ENCODE measurements around the gene FHL2. TPM values are rescaled to one million over a fixed set of nuclear protein-coding genes. Genes with fewer than 3 reads are reported as not detected.

Gene FHL2
- total RNA-seq, 2 donors from 2014 or later = 2.6 to 3.0 TPM

DNA sequence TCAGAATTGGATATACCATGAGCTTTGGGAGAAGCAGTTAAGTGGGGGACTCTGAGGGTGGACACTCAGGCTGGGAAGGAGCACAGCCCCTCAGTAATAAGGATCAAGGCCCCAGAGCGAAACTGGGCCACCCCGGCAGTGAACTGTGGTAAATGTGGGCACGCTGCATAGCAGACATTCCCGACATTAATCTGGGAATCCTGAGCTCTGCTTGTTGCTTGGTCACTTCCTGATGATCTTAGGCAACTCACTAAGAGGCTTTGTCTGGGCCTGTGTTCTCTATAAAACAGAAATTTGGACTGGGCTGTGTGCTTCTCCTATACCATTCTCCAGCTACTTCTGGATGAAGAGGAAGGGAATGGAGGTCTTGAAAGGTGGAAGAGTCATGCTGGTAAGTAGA is 74.1 kb downstream of the FHL2 start:
- H3K36me3 Mint-ChIP-seq = peaks cover 13 to 35% of the 10 kb centered on the region in 2 donors
- no peak for DNase-seq (ENCODE audit: low spot score in 2 of 2)
- peak overlapping the region; percentile 25 to 29 for H3K27ac Mint-ChIP-seq
- H3K9me3 Mint-ChIP-seq = no peaks in the 10 kb centered on the region
- no peak for ATAC-seq

- Mint-ChIP-seq H3K36me3 (peaks cover 11 to 31% of the 10 kb centered on the region in 2 donors), H3K9me3 (no peaks in the 10 kb centered on the region), H3K27ac (no peak overlapping the region)
These were observed 74.8 kb downstream of the FHL2 start for GRCh38 chr2:105324101-105324500.

DNA sequence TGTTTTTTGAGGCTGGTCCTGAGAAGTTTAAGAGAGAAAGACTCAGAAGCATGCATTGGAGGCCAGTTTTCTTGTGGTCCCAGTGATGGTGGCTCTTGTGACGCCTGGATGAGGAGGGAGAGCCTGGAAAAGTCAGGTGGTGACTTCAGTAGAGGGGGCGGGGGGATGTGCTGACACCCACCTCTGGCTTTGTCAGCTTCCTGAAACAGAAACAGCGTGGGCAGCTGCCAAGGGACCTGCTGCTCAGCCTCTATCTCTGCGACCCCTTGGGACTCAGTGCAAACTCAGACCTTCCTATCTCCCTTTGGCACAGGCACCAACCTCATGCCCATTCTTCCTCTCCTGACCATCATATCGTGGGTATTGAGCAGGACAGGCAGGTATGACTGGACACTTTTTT is 75.7 kb downstream of the FHL2 start:
- ATAC-seq = no peak
- peak overlapping the region; percentile 22 to 30 for H3K27ac Mint-ChIP-seq
- H3K36me3 Mint-ChIP-seq = peaks cover under 1 to 22% of the 10 kb centered on the region in 2 donors

More at GRCh38 chr2:105324101-105324500, 74.8 kb downstream of the FHL2 start:
- ATAC-seq = no peak
- DNase-seq (ENCODE audit: low spot score in 2 of 2) = no peak

DNA sequence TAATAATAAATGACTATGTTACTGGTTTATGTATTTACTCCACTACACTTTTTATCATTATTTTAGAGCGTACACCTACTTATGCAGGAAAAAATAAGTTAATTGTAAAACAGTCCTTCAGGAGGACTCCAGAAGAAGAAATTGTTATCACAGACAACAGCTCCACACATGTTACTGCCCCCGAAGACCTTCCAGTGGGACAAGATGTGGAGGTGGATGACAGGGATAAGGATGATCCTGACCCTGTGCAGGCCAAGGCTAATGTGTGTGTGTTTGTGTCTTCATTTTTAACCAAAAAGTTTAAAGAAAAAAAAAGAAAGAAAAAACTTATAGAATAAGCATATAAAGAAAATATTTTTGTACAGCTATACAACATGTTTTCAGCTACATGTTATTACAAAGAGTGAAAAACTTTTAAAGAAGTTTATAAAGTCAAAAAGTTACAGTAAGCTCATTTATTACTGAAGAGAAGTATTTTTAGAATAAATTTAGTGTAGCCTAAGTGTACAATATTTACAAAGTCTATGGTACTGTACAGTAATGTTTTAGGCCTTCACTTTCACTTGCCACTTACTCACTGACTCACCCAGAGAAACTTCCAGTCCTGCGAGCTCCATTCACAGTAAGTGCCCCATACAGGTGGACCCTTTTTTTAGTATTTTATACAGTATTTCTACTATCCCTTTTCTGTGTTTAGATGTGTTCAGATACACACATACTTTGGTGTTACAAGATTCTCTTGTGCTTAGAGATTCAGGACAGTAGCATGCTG is 76.8 kb downstream of the FHL2 start:
- Mint-ChIP-seq H3K9me3 (no peaks in the 10 kb centered on the region), H3K36me3 (peaks cover 0 to 22% of the 10 kb centered on the region in 2 donors), H3K27ac (peak overlapping the region in 1 of 2 donors; percentile 30)
- ATAC-seq (peak in 1 of 2 donors; percentile 34), DNase-seq (ENCODE audit: low spot score in 2 of 2) (no peak)

More for the DNA sequence above, 75.7 kb downstream of the FHL2 start:
- no peak for DNase-seq (ENCODE audit: low spot score in 2 of 2)
- no peaks in the 10 kb centered on the region for H3K9me3 Mint-ChIP-seq

DNA sequence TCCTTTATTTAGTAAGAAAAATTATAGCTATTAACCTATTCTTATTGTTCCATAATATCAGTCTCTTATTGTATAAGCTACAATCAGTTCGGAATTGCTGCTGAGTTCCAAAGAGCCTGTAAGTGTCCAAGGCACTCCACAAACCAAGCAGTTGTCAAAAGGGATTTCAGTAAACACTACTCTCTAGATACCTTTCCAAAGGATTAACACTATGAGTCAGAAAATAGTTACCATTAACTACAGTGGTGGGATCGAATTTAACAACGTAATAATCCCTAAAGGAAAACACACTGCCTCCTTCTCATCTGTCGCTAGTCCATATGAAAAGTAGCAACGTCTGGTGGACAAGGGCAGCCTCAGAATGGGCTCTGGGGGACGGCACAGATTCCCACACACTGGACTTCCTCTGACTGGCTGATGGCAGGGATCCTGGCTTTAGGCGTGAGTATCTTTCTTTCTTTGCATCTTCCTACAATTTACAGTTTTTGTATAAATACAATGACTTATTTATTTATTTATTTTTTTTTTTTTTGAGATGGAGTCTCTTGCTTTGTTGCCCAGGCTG is 78.1 kb downstream of the FHL2 start:
- Mint-ChIP-seq H3K27ac (no peak overlapping the region), H3K36me3 (peaks cover 0 to 22% of the 10 kb centered on the region in 2 donors), H3K9me3 (no peaks in the 10 kb centered on the region)
- ATAC-seq = no peak
- DNase-seq (ENCODE audit: low spot score in 2 of 2) = no peak

GRCh38 chr2:105317937-105318336 is 80.9 kb downstream of the FHL2 start:
- Mint-ChIP-seq H3K9me3 (no peaks in the 10 kb centered on the region), H3K27ac (no peak overlapping the region)

DNA sequence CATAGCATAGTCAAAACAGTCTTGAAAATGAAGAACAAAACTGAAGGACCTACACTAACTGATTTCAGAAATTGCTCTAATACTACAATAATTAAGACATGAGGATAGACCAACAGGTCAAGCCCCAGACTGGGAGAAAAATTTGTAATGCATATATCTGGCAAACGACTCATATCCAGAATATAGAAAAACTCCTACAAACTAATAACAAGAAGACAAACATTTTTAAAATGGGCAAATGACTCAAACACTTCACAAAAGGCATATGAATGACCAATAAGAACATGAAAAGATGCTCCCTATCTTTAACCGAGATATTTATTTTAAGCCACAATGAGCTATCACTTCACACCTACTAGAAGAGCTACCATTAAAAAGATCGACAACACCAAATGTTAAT is 83.5 kb downstream of the FHL2 start:
- peak in 1 of 2 donors; percentile 60 for ATAC-seq

More at GRCh38 chr2:105317937-105318336, 80.9 kb downstream of the FHL2 start:
- ATAC-seq = no peak
- peaks cover 0 to 5% of the 10 kb centered on the region in 2 donors for H3K36me3 Mint-ChIP-seq
- DNase-seq (ENCODE audit: low spot score in 2 of 2) = no peak

DNA sequence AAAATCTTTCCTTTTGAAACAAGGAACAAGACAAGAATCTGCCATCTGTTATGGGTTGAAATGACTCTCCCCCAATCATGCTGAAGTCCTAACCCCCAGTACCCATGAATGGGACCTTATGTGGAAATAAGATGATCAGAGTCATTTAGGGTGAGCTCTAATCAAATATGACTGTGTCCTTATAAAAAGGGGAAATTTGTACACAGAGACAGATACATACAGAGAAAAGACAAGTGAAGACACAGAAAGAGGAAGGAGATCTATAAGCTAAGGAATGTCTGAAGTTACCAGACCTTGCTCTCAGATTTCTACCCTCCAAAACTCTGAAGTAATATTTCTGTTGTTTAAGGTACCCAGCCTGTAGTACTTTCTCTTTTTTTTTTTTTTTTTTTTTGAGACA is 85.0 kb downstream of the FHL2 start:
- DNase-seq (ENCODE audit: low spot score in 2 of 2) (no peak), ATAC-seq (no peak)
- no peak overlapping the region for H3K27ac Mint-ChIP-seq
- H3K36me3 Mint-ChIP-seq = no peaks in the 10 kb centered on the region
- H3K9me3 Mint-ChIP-seq = no peaks in the 10 kb centered on the region

More for the DNA sequence above, 83.5 kb downstream of the FHL2 start:
- no peak overlapping the region for H3K27ac Mint-ChIP-seq
- H3K36me3 Mint-ChIP-seq = no peaks in the 10 kb centered on the region
- no peak for DNase-seq (ENCODE audit: low spot score in 2 of 2)
- no peaks in the 10 kb centered on the region for H3K9me3 Mint-ChIP-seq

Other genes with a start within 250 kb of the FHL2 start
- gene GPR45, start 157.3 kb downstream of the FHL2 start, total RNA-seq = not detected
- gene TGFBRAP1, start 69.3 kb downstream of the FHL2 start, total RNA-seq = 10 to 100 TPM; 15.9 to 22.6 TPM
- gene C2orf49, start 61.5 kb downstream of the FHL2 start, total RNA-seq = 10 to 100 TPM; 24.1 to 25.0 TPM

Data from activated naive CD4-positive, alpha-beta T cell treated with anti-CD3 and anti-CD28 coated beads, Interleukin-2, amount 50 U/mL, for 72 hours (primary cell).